ENCODE results near the gene CASTOR1.

Gene CASTOR1

DNA sequence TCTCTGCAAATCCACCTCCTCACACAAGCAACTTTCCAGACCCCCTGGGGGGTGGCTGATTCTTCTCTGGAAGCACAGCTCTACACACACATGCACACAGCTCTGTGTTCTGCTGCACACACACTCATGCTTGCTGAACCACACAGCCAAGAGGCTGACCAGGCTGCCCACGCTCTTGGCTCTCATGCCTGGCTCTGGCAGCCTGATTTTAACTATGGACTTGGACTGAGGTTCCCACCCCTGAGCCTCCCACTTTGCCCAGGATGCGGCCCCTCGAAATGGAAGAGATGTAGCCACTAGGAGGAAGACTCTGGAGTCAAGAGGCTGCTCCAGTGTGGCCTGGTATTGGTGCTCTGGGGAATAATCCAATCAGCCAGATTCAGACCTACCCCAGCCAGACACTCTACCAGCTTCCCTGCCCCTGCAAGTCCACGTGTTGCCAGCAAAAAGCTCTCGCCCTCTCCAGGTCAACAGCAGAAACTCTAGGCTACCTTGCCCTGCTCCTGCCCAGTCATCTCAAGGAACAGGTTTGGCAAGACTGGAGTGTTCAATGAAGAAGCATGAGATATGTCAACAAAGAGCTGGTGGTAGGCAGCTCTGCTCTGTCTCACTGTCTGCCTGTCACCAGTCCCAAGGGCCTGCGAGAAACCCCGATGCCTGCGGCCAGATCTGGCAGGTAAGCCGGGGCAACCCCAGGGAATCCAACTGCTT, 8.8 kb upstream of the CASTOR1 start:
- DNase-seq: no peak

DNA sequence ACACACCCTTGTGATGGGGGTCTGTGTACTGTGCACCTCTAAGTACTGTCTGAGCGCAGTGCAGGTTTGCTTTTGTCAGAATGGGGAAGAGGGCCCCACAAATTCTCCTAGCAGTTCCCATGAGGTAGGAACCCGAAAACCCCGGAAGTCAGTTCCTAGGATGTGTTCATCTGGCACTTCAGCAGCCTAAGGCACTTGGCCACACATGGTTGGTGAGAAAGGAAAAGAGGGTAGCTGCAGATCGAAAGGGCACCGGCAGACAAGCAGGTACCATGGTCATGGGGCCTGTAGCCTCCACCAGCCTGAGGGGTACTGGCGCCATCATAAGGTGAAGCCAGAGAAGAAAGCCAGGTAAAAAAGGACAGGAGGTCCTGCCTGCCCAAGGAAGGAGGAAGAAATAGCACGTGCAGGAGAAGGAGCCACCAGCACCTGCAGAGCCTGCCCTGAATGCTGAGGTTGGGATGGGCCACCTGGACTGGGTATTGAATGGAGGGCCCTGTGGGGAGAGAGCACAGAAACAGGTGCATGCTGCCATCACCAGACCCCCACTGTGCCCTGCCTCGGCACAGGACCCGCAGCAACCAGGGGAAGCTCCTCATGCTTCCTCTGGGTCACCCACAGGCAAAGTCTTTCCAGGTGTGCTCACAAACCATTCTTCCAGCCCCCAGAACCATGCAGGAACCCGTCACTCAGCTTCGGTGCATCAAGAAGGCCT, 8.1 kb upstream of the CASTOR1 start:
- DNase-seq: no peak

DNA sequence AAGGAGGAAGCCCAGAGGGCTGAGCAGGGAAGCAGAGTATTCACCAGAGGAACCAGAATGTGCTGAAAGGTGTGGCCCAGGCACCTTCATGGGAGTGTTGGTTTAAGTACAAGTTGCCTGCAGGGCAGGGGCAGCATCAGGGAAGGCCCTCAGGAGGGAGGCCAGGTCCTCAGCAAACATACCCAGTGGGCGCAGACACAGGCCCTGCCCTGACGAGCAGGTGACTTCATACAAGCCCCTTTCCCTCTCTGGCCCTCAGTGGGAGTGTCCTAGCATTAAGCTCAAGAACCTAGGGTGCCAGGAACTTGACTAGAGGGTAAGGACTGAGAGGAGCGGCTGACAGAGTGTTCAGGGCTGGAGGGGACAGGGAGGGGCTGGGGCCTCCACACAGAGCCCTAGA, 7.5 kb upstream of the CASTOR1 start:
- no peak for DNase-seq

DNA sequence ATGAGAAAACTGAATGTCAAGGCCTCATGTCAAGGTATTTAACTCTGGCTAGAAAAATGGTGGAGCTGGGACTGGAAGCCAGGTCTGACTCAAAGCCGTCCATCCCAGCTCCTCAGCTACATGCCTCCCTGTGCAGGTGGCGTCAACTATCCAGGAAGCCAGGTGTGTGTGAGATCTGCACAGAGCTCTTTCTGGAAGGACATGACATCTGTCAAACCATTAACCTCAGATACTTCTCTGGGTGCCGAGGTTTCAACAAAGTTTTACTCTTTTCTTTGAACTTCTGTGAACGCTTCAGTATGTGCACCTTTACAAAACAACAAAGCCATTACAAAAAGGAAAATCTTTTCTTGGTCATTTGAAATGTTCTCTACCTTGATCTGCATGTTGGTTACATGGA, 7.0 kb upstream of the CASTOR1 start:
- DNase-seq: no peak

DNA sequence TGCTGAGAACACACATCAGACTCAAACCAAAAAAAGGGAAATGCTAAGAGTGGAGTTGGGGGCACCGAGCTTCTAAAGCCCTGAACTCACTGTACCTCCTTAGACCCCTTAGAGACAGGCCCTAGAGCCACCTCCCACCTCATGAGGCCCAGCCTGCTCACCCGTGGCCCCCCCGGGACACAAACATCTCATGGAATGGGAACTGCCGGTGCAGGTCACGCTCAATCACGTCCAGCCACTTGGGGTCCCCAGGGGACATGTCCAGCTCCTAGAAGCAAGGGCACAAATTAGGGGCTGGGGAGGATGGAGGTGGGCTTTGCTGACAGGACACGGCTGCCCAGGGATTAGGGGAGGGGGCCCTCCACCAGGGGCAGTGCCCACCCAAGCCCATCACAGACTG, 6.3 kb upstream of the CASTOR1 start:
- no peak for DNase-seq

DNA sequence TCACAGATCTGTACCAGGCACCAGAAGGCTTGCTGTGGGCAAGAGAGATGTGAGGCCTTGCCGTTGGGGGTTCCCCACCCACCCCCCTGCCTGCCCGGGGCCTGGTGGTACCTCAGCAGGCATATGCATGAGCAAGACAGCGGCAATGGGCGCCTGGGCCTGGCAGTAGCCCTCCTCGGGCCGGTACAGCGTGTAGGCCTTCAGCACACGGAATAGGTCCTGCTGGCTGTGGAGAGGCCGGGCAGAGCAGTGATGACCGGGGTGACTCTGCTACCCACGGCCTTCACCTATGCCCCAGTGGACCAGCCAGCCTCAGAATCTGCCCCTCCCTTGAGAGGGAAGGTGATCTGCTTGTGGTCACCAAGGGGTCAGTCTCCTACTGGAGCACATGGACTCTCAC, 5.5 kb upstream of the CASTOR1 start:
- no peak for DNase-seq

DNA sequence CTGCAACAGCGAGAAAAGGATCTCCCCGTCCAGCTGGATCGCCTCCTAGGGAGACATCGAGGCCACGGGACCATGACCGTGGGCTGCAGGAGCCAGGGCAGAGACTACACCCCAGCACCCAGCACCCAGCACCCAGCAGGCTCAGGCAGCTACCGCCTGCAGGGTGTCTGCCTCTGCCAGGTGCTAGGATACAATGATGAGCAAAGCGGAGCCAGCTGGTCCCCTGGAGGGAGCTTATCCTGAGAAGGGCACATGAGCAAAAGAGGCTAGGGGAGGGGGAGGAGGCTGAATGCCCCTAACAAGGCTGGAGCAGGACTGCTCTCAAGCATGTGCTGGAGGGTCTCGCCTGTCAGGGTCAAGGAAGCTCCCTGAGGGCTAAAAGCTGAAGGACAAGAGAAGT, 4.8 kb upstream of the CASTOR1 start:
- no peak for DNase-seq

DNA sequence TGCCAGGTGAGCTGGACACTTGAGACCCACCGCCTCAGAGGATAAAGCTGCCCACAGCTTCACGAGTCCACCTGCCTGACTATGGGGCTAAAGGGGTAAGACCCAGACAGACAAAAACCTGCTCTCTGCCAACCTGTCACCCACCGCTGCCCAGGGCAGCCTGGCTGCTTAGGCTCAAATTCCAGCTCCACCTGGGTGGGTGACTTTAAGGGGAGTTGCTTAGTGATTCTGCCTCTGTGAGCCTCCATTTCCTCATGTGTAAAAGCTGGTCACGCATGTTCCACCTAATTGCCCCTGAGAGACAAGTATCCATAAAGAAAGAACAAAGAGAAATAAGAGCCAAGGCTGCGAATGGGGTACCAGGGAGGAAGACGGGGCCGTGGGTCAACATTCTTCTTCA, 3.7 kb upstream of the CASTOR1 start:
- no peak for DNase-seq

DNA sequence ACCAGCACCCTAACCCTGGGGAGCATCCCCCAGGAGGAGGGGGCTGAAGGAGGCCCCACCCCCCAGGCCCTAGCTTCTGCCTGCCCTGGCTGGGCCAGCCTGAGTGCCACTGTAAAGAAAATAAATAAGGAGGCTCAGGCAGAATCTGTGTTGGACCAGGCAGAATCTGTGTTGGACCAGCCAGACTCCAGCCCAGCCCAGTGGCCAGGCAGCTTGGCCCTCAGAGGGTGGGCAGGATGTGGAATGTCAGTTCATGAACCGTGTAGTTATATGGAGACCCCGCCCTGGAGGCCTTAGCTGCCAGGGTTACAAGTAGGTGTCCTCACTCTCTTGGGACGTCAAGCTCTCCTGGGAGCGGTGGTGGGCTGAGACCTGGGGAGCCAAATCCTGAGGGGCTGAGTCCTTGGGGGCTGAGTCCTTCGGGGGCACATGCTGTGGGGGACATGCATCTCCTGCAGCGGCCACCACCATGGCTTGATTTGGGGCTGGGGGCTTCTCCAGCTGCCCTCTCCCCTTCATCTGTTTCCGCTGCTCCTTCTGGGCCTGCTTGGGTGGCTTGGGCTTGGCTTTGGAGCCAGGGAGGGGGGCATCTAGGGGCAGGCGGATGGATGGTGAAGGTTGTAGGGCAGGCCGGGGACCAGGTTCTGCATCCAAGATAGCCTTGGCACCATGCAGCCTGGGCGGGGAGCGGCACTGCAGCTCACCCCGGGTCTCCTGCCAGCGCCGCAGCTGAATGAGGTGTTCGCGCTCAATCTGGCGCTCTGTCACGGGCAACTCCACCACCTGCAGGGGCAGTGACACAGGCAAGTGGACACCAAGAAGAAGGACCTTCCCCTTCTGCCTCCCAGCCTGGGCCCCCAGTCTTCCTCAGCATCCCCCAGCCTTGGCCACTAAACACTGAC, 3.0 kb upstream of the CASTOR1 start:
- no peak for DNase-seq

DNA sequence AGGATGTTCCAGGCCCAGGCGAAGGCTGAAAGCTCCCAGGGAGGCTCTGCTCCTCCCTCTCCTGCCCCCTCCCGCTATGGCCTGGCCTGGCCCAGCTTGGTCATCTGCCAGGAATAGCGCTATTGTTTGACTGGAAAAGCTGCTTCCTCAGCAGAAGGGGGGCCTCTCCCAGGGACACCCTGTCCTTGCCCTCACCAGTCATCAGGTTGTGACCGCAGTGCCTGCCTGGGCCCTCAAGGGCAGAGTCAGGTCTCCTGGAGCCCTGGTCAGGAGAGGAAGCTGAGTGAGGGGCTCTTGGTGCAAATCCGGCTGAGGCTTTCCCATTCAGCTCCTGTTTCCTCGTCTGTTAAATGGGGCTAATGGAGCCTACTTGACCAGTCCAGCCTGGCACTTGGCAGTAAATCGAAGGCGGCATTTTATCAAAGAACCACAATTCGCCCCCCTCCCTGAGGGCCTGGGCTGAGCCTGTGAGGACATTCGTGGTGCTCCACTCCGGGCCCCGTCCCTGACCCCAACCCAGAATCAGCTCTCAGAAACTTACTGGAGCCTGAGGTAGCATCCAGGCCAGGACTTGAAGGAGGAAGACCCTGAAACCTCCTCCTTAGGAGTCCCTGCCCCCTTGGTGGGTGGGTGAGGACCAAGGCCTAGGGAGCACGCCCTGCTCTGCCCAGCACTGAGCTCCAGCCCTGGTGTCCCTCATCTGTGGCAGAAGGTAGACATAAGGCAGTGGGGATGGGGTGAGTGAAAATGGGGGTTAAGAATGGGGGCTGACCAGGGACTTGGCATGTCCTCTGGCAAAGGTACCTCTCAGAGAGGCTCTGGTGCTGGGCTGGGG, 2.0 kb upstream of the CASTOR1 start:
- no peak for DNase-seq

DNA sequence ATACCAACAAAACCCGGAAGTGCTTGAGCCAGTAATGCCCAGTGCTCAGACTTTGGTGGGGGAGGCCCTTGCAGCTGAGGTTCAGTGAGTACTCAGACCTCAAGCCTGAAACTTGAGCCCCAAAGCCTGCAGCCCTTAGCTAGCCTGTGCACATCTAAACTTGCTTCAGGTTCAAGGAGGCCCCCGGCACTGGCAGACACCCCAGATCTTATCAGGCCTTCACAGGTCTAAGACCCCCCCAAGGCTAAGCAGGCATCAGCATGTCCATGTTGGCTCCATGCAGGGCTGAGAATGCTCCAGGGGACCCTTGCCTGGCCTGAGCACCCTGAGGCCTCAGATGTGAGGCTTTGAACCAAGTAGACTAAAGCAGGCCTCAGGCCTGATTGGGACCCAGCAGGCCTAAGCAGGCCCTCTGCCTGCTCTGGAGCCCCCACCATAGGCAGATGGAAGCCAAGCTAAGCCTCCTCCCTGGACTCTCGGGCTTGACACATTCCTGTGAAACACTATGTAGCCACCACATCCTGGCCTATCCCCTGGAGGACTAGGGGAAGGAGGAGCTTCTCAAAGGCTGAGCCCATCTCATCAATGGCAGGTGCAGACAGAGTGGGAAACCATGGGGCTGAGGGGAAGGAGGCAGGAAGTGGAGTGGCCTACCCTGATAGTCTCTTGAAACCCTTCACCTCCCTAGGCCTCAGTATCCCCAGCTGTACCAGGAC, 1.2 kb upstream of the CASTOR1 start:
- DNase-seq: no peak

DNA sequence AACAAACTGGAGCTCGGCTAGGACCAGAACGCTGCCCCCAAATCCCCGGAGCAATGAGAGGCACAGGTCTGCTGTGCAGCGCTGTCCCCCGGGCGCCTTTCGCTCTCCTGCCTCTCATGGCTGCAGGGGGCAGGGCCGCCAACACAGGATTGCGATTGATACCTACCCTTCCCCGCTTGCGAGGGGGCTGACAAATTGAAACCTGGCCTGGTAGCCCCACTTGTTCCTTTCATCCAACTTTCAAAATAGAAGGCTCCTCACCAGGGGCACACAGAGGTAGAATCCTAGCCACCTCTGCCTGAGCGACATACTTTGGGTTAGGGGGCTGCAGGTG, 642 bp upstream of the CASTOR1 start:
- DNase-seq: no peak

DNA sequence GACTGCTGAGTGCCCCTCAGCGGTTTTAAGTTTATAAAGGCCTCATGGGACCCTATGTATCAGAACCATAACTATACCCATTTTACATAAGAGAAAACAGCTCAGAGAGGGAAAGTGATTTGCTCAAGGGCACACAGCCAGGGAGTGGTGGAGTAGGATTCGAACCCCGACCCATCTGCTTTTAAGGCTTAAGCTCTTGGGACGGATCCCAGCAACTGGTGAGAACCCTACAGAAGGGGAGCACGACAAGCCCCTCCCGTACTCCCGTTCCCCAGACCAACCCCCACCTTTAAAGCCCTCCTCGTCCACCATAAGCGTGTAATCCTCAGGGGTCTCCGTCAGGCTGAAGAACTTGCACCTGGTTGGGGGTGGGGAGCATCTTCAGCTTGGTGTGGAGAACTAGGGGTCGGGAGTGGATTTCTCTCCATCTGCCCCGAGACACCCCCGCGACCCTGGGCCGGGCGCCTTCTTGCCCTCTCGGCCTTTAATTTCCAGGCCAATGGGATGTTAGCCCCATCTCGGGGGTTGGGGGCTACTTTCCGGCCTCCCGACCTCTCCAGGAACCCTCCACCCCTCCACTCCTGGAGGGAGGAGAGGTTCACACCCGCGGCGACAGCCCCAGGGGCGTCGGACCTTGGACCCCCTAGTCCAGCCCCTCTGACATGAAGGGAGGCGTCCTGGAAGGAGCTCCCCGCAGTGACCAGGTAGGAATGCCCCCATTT, 725 bp downstream of the CASTOR1 start:
- DNase-seq: no peak

DNA sequence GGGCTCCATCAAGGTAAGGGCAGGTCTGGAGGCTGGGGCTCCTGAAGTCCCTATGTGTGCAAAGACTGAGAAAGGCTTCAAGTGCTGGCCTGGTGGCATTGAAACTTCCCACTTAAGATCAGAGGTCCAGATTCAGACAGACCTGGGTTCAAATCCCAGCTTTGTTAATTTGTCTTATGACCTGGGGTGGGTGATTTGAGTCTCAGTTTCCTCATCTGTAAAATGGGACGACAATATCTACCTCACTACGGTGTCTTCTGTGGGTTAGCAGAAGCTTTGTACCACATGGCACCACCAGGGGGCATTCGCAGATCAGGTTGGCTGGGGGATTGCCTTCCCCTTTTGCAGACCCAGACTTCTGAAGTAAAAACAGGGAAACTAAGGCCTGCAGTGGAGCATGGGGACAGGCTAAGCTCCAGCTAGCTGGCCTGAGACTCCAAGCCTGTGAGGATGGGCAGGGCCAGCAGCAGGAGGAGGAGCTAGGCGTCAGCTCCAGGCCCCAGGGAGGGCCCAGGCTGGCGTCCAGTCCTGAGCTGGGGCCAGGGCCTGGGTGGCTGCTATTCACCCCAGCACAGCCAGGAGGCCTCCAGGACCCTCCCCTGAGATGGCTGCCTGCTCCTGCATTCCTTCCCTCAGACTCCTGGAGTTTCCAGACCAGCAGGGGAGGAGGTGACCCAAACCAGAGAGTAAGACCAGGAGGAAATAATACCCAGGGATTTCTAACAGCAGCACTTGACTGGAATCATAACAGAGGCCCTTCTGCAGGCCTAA, 1.5 kb downstream of the CASTOR1 start:
- DNase-seq: peak; percentile 12

DNA sequence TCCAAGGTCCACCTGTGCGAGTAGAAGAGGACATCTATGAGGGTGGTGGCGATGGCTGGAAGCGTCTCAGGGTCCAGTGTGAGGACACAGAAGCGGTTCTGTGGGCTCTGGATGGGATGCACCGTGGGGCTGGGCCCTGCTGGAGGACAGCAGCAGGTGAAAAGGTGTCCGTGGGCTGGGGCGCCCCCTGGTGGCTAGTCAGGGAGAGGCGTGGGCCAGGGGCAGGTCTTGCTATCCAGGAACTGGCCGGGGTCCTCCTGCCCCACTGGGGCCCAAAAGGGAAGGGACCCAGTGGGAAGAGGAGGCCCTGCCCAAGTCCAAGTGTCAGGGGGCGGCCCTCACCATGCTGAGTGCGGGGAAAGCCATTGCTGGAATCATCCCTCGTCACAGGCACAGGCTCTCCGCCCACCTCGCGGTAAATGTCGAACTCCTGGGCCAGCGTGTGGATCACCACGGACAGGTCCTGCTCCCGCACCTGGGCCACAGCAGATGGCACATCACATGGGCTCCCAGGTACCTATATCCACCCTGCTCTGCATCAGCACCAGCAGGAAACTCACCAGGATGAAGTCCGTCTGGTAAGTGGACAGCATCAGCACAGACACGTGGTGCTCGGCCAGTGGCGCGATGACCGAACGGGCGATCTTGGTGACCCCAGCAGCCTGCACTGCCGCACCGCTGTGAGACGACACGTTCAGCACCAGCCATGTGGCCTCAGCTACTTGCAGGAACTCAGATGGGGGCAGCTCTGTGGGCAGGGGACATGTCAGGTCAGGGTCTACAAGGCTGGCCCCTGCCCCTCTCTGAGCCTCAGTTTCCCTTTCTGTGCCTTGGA, 2.3 kb downstream of the CASTOR1 start:
- DNase-seq: no peak

DNA sequence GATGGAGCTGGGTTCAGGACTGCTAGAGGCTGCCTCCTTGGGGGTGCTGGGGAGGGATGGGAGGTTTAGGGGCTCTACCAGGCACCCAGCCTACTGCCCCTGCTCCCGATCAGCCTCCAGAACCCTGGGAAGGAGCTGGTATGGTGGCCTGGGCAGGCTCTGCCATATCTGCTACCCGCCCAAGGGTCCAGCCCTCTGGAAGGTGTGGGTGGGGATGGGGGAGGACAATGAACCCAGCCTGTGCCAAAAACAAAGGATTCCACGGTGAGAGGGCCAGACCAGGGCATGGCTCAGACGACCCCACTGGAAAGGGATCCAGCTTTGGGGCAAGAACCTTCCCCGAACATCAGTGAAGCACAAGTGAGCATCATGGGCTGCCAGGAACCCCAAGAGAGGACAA, 3.0 kb downstream of the CASTOR1 start:
- no peak for DNase-seq

DNA sequence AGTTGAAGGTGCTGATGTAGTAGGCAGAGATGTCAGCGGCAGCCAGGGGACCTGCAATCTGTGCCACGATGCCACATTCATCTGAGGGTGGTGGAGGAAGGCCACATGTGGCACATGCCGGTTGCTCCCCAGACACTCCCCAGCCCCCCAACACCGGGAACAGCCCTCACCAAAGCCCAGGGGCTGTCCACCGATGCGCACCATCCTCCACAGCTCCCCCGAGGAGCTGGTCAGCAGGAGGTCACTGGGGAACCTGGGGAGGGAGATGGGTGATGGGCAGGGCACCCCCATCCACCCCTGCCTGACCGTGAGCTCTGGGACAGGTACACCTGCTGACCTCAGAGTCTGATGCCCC, 3.5 kb downstream of the CASTOR1 start:
- no peak for DNase-seq

DNA sequence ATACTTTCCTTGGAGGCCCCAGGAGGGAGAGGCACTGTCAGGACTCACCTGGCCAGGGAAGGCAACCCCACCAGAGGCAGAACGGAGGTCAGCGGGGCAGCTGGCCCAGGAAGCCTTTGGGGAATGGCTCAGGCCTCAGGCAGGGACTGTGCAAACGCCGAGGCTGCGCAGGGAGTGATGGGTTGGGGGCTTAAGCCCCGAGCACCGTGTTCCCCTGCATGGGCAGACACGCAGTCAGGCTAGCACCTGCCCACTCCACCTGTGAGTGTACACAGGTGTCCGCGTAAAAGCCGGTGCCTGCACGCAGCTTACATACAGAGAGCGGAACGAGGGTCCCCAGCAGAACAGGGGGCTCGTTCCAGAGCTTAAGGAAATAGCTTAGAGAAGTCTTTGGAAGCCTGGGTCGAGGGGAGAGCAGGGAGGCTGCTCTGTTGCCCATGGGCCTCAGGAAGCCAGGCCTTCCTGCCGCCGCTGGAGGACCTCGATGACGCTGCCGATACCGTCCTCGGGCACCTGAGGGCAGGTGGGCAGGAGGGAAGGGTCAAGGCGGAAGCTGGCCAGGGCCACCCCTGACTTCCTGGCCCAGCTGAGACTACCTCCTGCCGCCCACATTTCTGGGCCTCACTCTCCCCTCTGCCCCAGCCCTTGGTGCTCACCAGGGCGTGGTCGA, 4.0 kb downstream of the CASTOR1 start:
- no peak for DNase-seq

DNA sequence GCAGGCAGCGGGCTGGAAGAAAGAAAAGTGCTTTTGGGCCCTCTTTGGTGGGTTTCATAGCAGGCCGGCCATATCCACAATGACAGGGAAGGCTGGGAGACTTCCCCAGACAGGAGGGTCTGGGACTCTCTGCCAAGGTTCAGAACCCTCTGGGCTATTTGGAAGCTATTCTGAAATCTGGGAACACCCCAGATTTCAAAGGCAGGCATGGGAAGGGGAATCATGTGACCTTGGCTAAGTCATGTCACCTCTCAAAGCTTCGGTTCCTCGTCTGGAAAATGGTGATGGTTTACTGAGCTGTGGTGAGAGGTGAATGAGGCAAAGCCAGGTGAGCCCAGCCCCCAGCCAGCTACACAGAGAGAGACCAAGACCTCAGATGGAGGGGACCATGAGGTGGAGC, 4.6 kb downstream of the CASTOR1 start:
- DNase-seq: no peak
